ENCODE results near the gene PIGL.

DNA sequence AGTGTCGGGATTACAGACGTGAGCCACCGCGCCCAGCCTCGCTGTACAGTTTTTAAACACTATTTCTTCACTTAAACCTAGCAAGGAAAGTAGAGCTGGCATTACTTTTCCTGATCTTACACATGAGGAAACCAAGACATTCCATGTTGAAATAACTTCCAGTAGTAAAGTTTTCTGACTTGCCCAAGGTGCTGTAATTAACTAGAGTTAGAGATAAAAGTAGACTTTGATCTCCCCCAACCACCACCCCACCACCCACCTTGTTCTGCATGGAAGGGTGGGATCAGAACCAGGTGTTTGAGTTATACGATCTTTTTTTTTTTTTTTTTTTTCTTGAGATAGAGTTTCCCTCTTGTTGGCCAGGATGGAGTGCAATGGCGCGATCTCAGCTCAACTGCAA lies 89.2 kb downstream of the PIGL start:
- TF ChIP-seq, protein P1, sequence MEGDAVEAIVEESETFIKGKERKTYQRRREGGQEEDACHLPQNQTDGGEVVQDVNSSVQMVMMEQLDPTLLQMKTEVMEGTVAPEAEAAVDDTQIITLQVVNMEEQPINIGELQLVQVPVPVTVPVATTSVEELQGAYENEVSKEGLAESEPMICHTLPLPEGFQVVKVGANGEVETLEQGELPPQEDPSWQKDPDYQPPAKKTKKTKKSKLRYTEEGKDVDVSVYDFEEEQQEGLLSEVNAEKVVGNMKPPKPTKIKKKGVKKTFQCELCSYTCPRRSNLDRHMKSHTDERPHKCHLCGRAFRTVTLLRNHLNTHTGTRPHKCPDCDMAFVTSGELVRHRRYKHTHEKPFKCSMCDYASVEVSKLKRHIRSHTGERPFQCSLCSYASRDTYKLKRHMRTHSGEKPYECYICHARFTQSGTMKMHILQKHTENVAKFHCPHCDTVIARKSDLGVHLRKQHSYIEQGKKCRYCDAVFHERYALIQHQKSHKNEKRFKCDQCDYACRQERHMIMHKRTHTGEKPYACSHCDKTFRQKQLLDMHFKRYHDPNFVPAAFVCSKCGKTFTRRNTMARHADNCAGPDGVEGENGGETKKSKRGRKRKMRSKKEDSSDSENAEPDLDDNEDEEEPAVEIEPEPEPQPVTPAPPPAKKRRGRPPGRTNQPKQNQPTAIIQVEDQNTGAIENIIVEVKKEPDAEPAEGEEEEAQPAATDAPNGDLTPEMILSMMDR (IDR thresholded peaks at IDR 0.05) = no peak
- no peak for TF ChIP-seq POLR2A (IDR thresholded peaks at IDR 0.05)
